ENCODE measurements around the gene NAGK.
"Not testable (repeated sequence)": the region's sequence is repeated elsewhere in the genome, so short reads cannot be mapped to it uniquely, and the experiment has no call there.

NAGK gene

GRCh38 chr2:71068218-71069035 lies at the start of gene NAGK:
TSS of gene NAGK (plus strand) at chr2:71068648. CDS start at chr2:71068684, 36 bp downstream.
- DNase-seq = peak; percentile 98

GRCh38 chr2:71019989-71020388 lies 48.5 kb upstream of the NAGK start:
- DNase-seq = not testable (repeated sequence)

GRCh38 chr2:71021394-71021793 lies 47.1 kb upstream of the NAGK start:
- not testable (repeated sequence) for DNase-seq

GRCh38 chr2:71023553-71024243 lies 44.8 kb upstream of the NAGK start:
- not testable (repeated sequence) for DNase-seq

- DNase-seq = not testable (repeated sequence)
These were observed 32.2 kb upstream of the NAGK start for GRCh38 chr2:71036296-71036695.

- no peak for DNase-seq
These were observed 26.2 kb upstream of the NAGK start for GRCh38 chr2:71042287-71042686.

- no peak for DNase-seq
These were observed 24.7 kb upstream of the NAGK start for GRCh38 chr2:71043531-71044407.

- no peak for DNase-seq
These were observed 23.3 kb upstream of the NAGK start for GRCh38 chr2:71045151-71045550.

GRCh38 chr2:71045865-71046548 lies 22.4 kb upstream of the NAGK start:
- no peak for DNase-seq

GRCh38 chr2:71048096-71048495 lies 20.4 kb upstream of the NAGK start:
- no peak for DNase-seq

- not testable (repeated sequence) for DNase-seq
These were observed 18.6 kb upstream of the NAGK start for GRCh38 chr2:71049704-71050360.

GRCh38 chr2:71055206-71055740 lies 13.2 kb upstream of the NAGK start:
- not testable (repeated sequence) for DNase-seq

- no peak for DNase-seq
These were observed 8.2 kb upstream of the NAGK start for GRCh38 chr2:71060211-71060610.

GRCh38 chr2:71060871-71061270 lies 7.6 kb upstream of the NAGK start:
- no peak for DNase-seq

GRCh38 chr2:71063216-71063615 lies 5.2 kb upstream of the NAGK start:
- DNase-seq = no peak

- DNase-seq = no peak
These were observed 4.3 kb upstream of the NAGK start for GRCh38 chr2:71064110-71064611.

- DNase-seq = peak; percentile 26
These were observed 3.5 kb upstream of the NAGK start for GRCh38 chr2:71064754-71065621.

- no peak for DNase-seq
These were observed 1.6 kb upstream of the NAGK start for GRCh38 chr2:71066856-71067255.

GRCh38 chr2:71067567-71068217 lies 756 bp upstream of the NAGK start:
- DNase-seq = no peak

- DNase-seq = no peak
These were observed 928 bp downstream of the NAGK start for GRCh38 chr2:71069376-71069775.
